Lower leg skin (tissue), 3 donors: Measurements from ENCODE around the gene ARRB2.

Experiments
- CTCF ChIP-seq, 3 donors: fragments of 450-650 bp; IDR thresholded peaks; one replicate each; pipeline ENCODE4 v1.5.1; 2016; ENCODE audit warnings: antibody characterized with exemption in 3 of 3, mild to moderate bottlenecking in 3 of 3, moderate library complexity in 2 of 3
- POLR2A ChIP-seq, 2 donors: fragments of 450-650 bp; IDR thresholded peaks; one replicate each; pipeline ENCODE4 v1.6.1; 2016 to 2017; ENCODE audit warnings: antibody characterized with exemption in 2 of 2, mild to moderate bottlenecking in 1 of 2, moderate library complexity in 1 of 2

- TF ChIP-seq CTCF (IDR thresholded peaks at IDR 0.05) (no peak), POLR2A (IDR thresholded peaks at IDR 0.05) (no peak)
These were observed 54.2 kb downstream of the ARRB2 start for GRCh38 chr17:4764595-4764994.
